GM12878 (cell line): Measurements from ENCODE around the gene SHANK3. TPM values are rescaled to one million over a fixed set of nuclear protein-coding genes. Genes with fewer than 3 reads are reported as not detected.

ENCODE experiments used
- ATAC-seq: fragments of 200-7000 bp; cut with Tn5 transposase; 3 replicates; pipeline ENCODE4 v1.9.1; 2020; ENCODE audit warnings: mild to moderate bottlenecking, moderate library complexity
- BruUV-seq: library from RNA; stranded (reverse); fragments of 400-500 nt; replicated peaks from 2 replicates; lab custom pipeline; 2021; lab: Mats Ljungman, UMichigan
- CTCF ChIA-PET: fragments of 300-600 bp; sonication (Branson Sonifier 250); formaldehyde crosslinking; extraction: SDS; loops from one replicate; lab custom pipeline; 2021; ENCODE audit warnings: inconsistent platforms; lab: Yijun Ruan, JAX
- POLR2A ChIA-PET: fragments of 350-600 bp; formaldehyde crosslinking; extraction: SDS; loops from one replicate; lab custom pipeline; 2021; ENCODE audit warnings: inconsistent platforms; lab: Charles Lee
- RAD21 ChIA-PET: fragments of 300-600 bp; sonication (Branson Sonifier 250); formaldehyde crosslinking; loops from one replicate; lab custom pipeline; 2023; ENCODE audit warnings: antibody characterized with exemption; ENCODE audit not compliant: unreplicated experiment; lab: Charles Lee
- SMC1A ChIA-PET: fragments of 300-600 bp; sonication (Branson Sonifier 250); formaldehyde crosslinking; loops from one replicate; lab custom pipeline; 2023; ENCODE audit not compliant: unreplicated experiment, uncharacterized antibody; lab: Charles Lee
- DNase-seq: peaks from one replicate; pipeline ENCODE4 v3.0.0-alpha.2; 2011; ENCODE audit warnings: low read depth, low spot score
- FAIRE-seq: peaks from 3 replicates; lab custom pipeline; 2011; peaks lifted over from hg19 to GRCh38; lab: Jason Lieb, UNC
- H2AFZ ChIP-seq: 2 replicates; pipeline ENCODE4 v1.6.0; 2011; ENCODE audit warnings: low read depth, low read length, control low read depth; ENCODE audit not compliant: control insufficient read depth
- H3K27ac ChIP-seq: 2 replicates; pipeline ENCODE4 v1.5.1; 2011; ENCODE audit warnings: control low read depth; ENCODE audit not compliant: control insufficient read depth, insufficient read depth
- H3K27me3 ChIP-seq, 2 experiments: replicated peaks in 1 of 2; 2 replicates each; pipeline versions ENCODE4 v1.6.0 to v1.6.1; 2011; ENCODE audit warnings: low read length in 1 of 2; ENCODE audit not compliant: control insufficient read depth in 2 of 2, insufficient read depth in 2 of 2
- H3K36me3 ChIP-seq, 2 experiments: 2 replicates each; pipeline ENCODE4 v1.5.1; 2011; ENCODE audit warnings: low read length in 1 of 2; ENCODE audit not compliant: control insufficient read depth in 2 of 2, insufficient read depth in 2 of 2
- H3K4me1 ChIP-seq: 2 replicates; pipeline ENCODE4 v1.6.1; 2011; ENCODE audit warnings: mild to moderate bottlenecking, low read length, moderate library complexity, mixed read lengths; ENCODE audit not compliant: control insufficient read depth, insufficient read depth
- H3K4me2 ChIP-seq: 2 replicates; pipeline ENCODE4 v1.6.0; 2011; ENCODE audit warnings: control low read depth; ENCODE audit not compliant: control insufficient read depth, insufficient read depth
- H3K4me3 ChIP-seq: fragments of 200-600 bp; sonication (generic); 2 replicates; pipeline ENCODE4 v1.5.1; 2016
- H3K79me2 ChIP-seq: 2 replicates; pipeline ENCODE4 v1.6.0; 2011; ENCODE audit warnings: low read length; ENCODE audit not compliant: control insufficient read depth, insufficient read depth
- H3K9ac ChIP-seq: 2 replicates; pipeline ENCODE4 v1.8.0; 2011; ENCODE audit warnings: low read length, control low read depth, mixed read lengths; ENCODE audit not compliant: control insufficient read depth, insufficient read depth
- H3K9me3 ChIP-seq: replicated peaks from 3 replicates; pipeline ENCODE4 v1.5.1; 2011; ENCODE audit warnings: mild to moderate bottlenecking, low read length; ENCODE audit not compliant: control insufficient read depth, insufficient read depth
- H4K20me1 ChIP-seq: 2 replicates; pipeline ENCODE4 v1.6.0; 2011; ENCODE audit not compliant: control insufficient read depth, insufficient read depth
- BCLAF1 ChIP-seq: fragments of 450-650 bp; IDR thresholded peaks from 2 replicates; pipeline ENCODE4 v1.6.1; 2017; ENCODE audit warnings: antibody characterized with exemption, mild to moderate bottlenecking, moderate library complexity
- CBX5 ChIP-seq: sonication (generic); IDR thresholded peaks from 2 replicates; pipeline ENCODE4 v1.6.1; 2016; ENCODE audit warnings: low read depth, moderate library complexity, mild to moderate bottlenecking, inconsistent platforms
- CHD2 ChIP-seq: IDR thresholded peaks from 2 replicates; pipeline ENCODE4 v1.6.1; 2011; ENCODE audit warnings: low read depth, low read length, improper control_type of control experiment, borderline replicate concordance
- DPF2 ChIP-seq: fragments of 450-650 bp; IDR thresholded peaks from 2 replicates; pipeline ENCODE4 v1.6.1; 2017; ENCODE audit warnings: mild to moderate bottlenecking
- GATAD2B ChIP-seq: fragments of 450-650 bp; conservative IDR thresholded peaks from 2 replicates; pipeline ENCODE4 v1.6.1; 2017; ENCODE audit warnings: low read depth, mild to moderate bottlenecking, moderate library complexity
- JUNB ChIP-seq: IDR thresholded peaks from 2 replicates; pipeline ENCODE4 v1.6.1; 2016; ENCODE audit warnings: antibody characterized with exemption, mild to moderate bottlenecking
- SIX5 ChIP-seq: IDR thresholded peaks from 2 replicates; pipeline ENCODE4 v1.6.1; 2011; ENCODE audit warnings: mild to moderate bottlenecking, low read depth, low read length, moderate library complexity; ENCODE audit not compliant: severe bottlenecking
- SP1 ChIP-seq: IDR thresholded peaks from one replicate; pipeline ENCODE4 v1.6.1; 2011; ENCODE audit warnings: low read depth, low read length
- TARDBP ChIP-seq: IDR thresholded peaks from 2 replicates; pipeline ENCODE4 v1.6.1; 2016; ENCODE audit warnings: borderline replicate concordance
- ZBED1 ChIP-seq: IDR thresholded peaks from 2 replicates; pipeline ENCODE4 v1.6.1; 2016; ENCODE audit warnings: borderline replicate concordance
- WGBS: methylation state at CpG from one replicate; pipeline ENCODE4 v1.1.6; 2016; ENCODE audit warnings: low lambda C conversion rate; ENCODE audit not compliant: insufficient replicate concordance, insufficient coverage; ENCODE audit errors: missing lambda C conversion rate; 5-methylcytosine and 5-hydroxymethylcytosine counted together
- in situ Hi-C: fragments of 300-500 bp; cut with MboI; formaldehyde crosslinking; loops from 9 replicates; pipeline ENCODE4 v1.14.3; 2018; ENCODE audit warnings: mixed read lengths
- intact Hi-C: fragments of 100-400 bp; cut with micrococcal nuclease; formaldehyde crosslinking; loops from one replicate; pipeline ENCODE4 v1.14.2; 2022; ENCODE audit not compliant: unreplicated experiment
- polyA plus RNA-seq, 11 experiments: library from polyadenylated mRNA; depleted of rRNA in 4 of 11; unstranded in 6 of 11; stranded (reverse) in 5 of 11; fragments of >200 nt; fragmentation: Nextera tagmentation in 4 of 11; fragmentation: Illumina TruSeq in 1 of 11; extraction: Ambion mirVana in 4 of 11; extraction: Trizol in 1 of 11; gene quantifications; 1 replicate in 1 of 11; 2 replicates in 10 of 11; pipeline versions ENCODE4 v1.2.1 to v1.2.3, GENCODE V29; 2011 to 2016; ENCODE audit warnings: inconsistent platforms in 2 of 11, missing spikeins in 2 of 11, low read depth in 1 of 11
- total RNA-seq, 4 experiments: library from RNA; depleted of rRNA in 3 of 4; stranded (reverse); fragments of >200 nt in 3 of 4; fragmentation: Illumina TruSeq in 1 of 4; extraction: Trizol in 1 of 4; gene quantifications; 2 replicates each; pipeline versions ENCODE4 v1.2.1 to v1.2.3, GENCODE V29; 2013 to 2021
- TF ChIP-seq, protein P1 (sequence below): fragments of 450-650 bp; IDR thresholded peaks from 2 replicates; pipeline ENCODE4 v1.6.1; 2017; ENCODE audit warnings: mild to moderate bottlenecking
- TF ChIP-seq, protein P2 (sequence below): fragments of 450-650 bp; IDR thresholded peaks from 2 replicates; pipeline ENCODE4 v1.6.1; 2018; ENCODE audit warnings: mild to moderate bottlenecking, low read depth, moderate library complexity; ENCODE audit not compliant: partially characterized antibody

The SHANK3 gene
- total and polyA plus RNA-seq, 10 of the 15 experiments (the other 5 are each of a cell fraction or from before 2014, with no cell fraction given) = under 0.01 to 0.10 (median 0.05) TPM; not detected in 6

DNA sequence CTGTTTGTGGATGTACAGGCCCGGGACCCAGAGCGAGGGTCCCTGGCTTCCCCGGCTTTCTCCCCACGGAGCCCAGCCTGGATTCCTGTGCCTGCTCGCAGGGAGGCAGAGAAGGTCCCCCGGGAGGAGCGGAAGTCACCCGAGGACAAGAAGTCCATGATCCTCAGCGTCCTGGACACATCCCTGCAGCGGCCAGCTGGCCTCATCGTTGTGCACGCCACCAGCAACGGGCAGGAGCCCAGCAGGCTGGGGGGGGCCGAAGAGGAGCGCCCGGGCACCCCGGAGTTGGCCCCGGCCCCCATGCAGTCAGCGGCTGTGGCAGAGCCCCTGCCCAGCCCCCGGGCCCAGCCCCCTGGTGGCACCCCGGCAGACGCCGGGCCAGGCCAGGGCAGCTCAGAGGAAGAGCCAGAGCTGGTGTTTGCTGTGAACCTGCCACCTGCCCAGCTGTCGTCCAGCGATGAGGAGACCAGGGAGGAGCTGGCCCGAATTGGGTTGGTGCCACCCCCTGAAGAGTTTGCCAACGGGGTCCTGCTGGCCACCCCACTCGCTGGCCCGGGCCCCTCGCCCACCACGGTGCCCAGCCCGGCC lies 48.7 kb downstream of the SHANK3 start:
- no peak overlapping the region for H3K4me2 ChIP-seq
- FAIRE-seq (no peak), ATAC-seq (no peak), DNase-seq (no peak)
- H3K27ac ChIP-seq = no peak overlapping the region
- ChIA-PET POLR2A (no interaction called here), CTCF (no interaction called here), SMC1A (no interaction called here), RAD21 (no interaction called here)
- no peak overlapping the region for H3K9ac ChIP-seq
- no peak overlapping the region for H2AFZ ChIP-seq
- no peaks in the 10 kb centered on the region for H3K79me2 ChIP-seq
- in situ Hi-C loops (no loop called here), intact Hi-C loops (no loop called here)
- BruUV-seq = no TSS peak
- H3K9me3 ChIP-seq = no peaks in the 10 kb centered on the region; the same call in 2 of the 3 replicates
- no peaks in the 10 kb centered on the region; the same call in 1 of the 2 replicates for H4K20me1 ChIP-seq
- H3K36me3 ChIP-seq = no peaks in the 10 kb centered on the region
- no peaks in the 10 kb centered on the region for H3K4me1 ChIP-seq
- WGBS = 45% methylated on average over 22 of the region's 32 CpGs
- no peak overlapping the region for H3K4me3 ChIP-seq
- H3K27me3 ChIP-seq = peaks cover 0 to 3% of the 10 kb centered on the region in 2 experiments; a peak in 2 of 4 replicates
- no peak for TF ChIP-seq CHD2
- no peak for TF ChIP-seq BCLAF1
- TF ChIP-seq GATAD2B = no peak
- no peak for TF ChIP-seq TARDBP
- TF ChIP-seq, protein P1, sequence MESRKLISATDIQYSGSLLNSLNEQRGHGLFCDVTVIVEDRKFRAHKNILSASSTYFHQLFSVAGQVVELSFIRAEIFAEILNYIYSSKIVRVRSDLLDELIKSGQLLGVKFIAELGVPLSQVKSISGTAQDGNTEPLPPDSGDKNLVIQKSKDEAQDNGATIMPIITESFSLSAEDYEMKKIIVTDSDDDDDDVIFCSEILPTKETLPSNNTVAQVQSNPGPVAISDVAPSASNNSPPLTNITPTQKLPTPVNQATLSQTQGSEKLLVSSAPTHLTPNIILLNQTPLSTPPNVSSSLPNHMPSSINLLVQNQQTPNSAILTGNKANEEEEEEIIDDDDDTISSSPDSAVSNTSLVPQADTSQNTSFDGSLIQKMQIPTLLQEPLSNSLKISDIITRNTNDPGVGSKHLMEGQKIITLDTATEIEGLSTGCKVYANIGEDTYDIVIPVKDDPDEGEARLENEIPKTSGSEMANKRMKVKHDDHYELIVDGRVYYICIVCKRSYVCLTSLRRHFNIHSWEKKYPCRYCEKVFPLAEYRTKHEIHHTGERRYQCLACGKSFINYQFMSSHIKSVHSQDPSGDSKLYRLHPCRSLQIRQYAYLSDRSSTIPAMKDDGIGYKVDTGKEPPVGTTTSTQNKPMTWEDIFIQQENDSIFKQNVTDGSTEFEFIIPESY = no peak
- TF ChIP-seq CBX5 = no peak
- TF ChIP-seq, protein P2, sequence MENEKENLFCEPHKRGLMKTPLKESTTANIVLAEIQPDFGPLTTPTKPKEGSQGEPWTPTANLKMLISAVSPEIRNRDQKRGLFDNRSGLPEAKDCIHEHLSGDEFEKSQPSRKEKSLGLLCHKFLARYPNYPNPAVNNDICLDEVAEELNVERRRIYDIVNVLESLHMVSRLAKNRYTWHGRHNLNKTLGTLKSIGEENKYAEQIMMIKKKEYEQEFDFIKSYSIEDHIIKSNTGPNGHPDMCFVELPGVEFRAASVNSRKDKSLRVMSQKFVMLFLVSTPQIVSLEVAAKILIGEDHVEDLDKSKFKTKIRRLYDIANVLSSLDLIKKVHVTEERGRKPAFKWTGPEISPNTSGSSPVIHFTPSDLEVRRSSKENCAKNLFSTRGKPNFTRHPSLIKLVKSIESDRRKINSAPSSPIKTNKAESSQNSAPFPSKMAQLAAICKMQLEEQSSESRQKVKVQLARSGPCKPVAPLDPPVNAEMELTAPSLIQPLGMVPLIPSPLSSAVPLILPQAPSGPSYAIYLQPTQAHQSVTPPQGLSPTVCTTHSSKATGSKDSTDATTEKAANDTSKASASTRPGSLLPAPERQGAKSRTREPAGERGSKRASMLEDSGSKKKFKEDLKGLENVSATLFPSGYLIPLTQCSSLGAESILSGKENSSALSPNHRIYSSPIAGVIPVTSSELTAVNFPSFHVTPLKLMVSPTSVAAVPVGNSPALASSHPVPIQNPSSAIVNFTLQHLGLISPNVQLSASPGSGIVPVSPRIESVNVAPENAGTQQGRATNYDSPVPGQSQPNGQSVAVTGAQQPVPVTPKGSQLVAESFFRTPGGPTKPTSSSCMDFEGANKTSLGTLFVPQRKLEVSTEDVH = no peak
- no peak for TF ChIP-seq SIX5
- no peak for TF ChIP-seq DPF2
- no peak for TF ChIP-seq SP1
- no peak for TF ChIP-seq JUNB
- no peak for TF ChIP-seq ZBED1
